Measurements from ENCODE around the gene AGPAT2.
A peak's percentile ranks its signal among the peaks of the same experiment; 100 is the strongest.

The AGPAT2 gene

DNA sequence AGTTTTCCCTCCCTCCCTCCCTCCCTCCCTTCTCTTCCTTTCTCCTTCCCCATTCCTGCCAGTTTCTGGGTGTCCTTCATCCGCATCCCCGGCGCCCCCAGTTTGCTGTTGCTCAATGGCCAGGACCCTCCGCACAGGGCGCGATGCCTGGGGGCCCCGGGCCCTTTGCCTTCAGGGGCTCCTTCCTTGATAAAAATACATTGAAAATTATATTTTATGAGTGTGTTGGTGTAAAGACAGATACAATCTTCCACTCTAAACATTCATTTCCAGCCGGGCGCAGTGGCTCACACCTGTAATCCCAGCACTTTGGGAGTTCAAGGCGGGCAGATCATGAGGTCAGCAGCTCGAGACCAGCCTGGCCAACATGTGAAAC lies 7.6 kb upstream of the AGPAT2 start:
- TF ChIP-seq CTCF (conservative IDR thresholded peaks at IDR 0.05; ENCODE audit: low read depth) = no peak
- POLR2A ChIA-PET (ENCODE audit: low non-redundant PET) = no interaction called here
- DNase-seq (ENCODE audit: low spot score) = no peak
- CTCF ChIA-PET = interaction anchor here (0.6 to 2.8 kb wide), 9 partner anchors 9 to 913 kb away, joined by 3 to 28 read pairs (median 5); no protein-coding TSS in a partner anchor
- H3K27ac ChIP-seq = peak overlapping the region; percentile 84

- TF ChIP-seq CTCF (conservative IDR thresholded peaks at IDR 0.05; ENCODE audit: low read depth) = peak; percentile 89
- peak overlapping the region; percentile 84 for H3K27ac ChIP-seq
- ChIA-PET CTCF (interaction anchor here (0.6 to 2.8 kb wide), 17 partner anchors 8 to 912 kb away, joined by 3 to 28 read pairs (median 4); no protein-coding TSS in a partner anchor), POLR2A (ENCODE audit: low non-redundant PET) (interaction anchor here (0.6 to 0.7 kb wide), 2 partner anchors 12 to 34 kb away, joined by 4 read pairs; no protein-coding TSS in a partner anchor)
- DNase-seq (ENCODE audit: low spot score) = peak; percentile 87
Observed at GRCh38 chr9:136694163-136694871, 7.1 kb upstream of the AGPAT2 start.

DNA sequence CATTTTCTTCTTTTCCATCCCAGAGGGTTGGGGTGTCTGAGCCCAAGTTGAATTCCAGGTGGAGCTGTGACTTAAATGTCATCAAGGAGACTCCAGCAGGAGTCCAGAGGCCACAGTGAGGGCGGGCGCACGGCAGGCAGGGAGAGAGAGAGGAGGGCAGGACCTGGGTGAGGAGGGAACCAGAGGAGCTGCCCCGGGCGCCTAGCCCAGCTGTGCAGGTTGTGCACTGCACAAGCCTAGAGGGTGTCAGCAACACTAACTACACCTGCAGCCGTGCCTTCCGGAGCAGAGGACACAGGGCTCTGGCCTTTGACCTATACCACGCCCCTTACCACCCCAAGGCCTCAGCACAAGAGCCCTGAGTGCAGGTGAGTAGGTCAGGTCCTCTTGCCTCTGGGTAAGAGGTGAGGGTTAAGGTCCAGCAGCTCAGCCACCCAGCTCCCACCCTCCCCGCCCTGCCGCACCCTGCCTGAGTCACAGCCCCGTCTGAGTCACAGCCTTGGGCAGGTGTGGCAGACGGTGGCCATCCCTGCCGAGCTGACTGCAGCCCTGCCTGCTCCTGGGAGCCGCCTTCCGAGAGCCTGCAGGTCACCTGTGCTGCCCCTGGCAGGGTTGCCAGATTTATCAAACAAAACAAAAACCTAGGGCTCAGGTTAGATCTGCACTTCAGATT lies 6.4 kb upstream of the AGPAT2 start:
- no peak for TF ChIP-seq CTCF (conservative IDR thresholded peaks at IDR 0.05; ENCODE audit: low read depth)
- ChIA-PET POLR2A (ENCODE audit: low non-redundant PET) (interaction anchor here (0.6 to 0.8 kb wide), 4 partner anchors 13 to 155 kb away, joined by 3 to 6 read pairs (median 4); no protein-coding TSS in a partner anchor), CTCF (interaction anchor here (0.6 to 2.8 kb wide), 16 partner anchors 8 to 736 kb away, joined by 3 to 28 read pairs (median 3); no protein-coding TSS in a partner anchor)
- DNase-seq (ENCODE audit: low spot score) = peak; percentile 99
- H3K27ac ChIP-seq = peak overlapping the region; percentile 84

GRCh38 chr9:136693135-136693489 lies 5.9 kb upstream of the AGPAT2 start:
- H3K27ac ChIP-seq = peak overlapping the region; percentile 84
- TF ChIP-seq CTCF (conservative IDR thresholded peaks at IDR 0.05; ENCODE audit: low read depth) = no peak
- ChIA-PET POLR2A (ENCODE audit: low non-redundant PET) (interaction anchor here (0.6 to 0.8 kb wide), 2 partner anchors 34 to 155 kb away, joined by 3 to 6 read pairs; no protein-coding TSS in a partner anchor), CTCF (interaction anchor here (0.9 to 2.8 kb wide), 7 partner anchors 8 to 145 kb away, joined by 3 to 28 read pairs (median 5); no protein-coding TSS in a partner anchor)
- no peak for DNase-seq (ENCODE audit: low spot score)

GRCh38 chr9:136692185-136693134 lies 5.2 kb upstream of the AGPAT2 start:
- H3K27ac ChIP-seq = peak overlapping the region; percentile 84
- no peak for DNase-seq (ENCODE audit: low spot score)
- ChIA-PET POLR2A (ENCODE audit: low non-redundant PET) (interaction anchor here (0.8 kb wide), 1 partner anchor 35 kb away, joined by 6 read pairs; no protein-coding TSS in a partner anchor), CTCF (interaction anchor here (0.6 to 2.8 kb wide), 4 partner anchors 15 to 37 kb away, joined by 3 to 28 read pairs (median 4); no protein-coding TSS in a partner anchor)
- no peak for TF ChIP-seq CTCF (conservative IDR thresholded peaks at IDR 0.05; ENCODE audit: low read depth)

Measured in RWPE1 (cell line).